Sciatic nerve (tissue), 2 donors: ENCODE measurements around the gene ETV2. TPM values are rescaled to one million over a fixed set of nuclear protein-coding genes. Genes with fewer than 3 reads are reported as not detected.
"Not testable (repeated sequence)": the region's sequence is repeated elsewhere in the genome, so short reads cannot be mapped to it uniquely, and the experiment has no call there.

ENCODE experiments used
- ATAC-seq: fragments of 200-7000 bp; cut with Tn5 transposase; one replicate; pipeline ENCODE4 v1.9.1; 2020; ENCODE audit warnings: mild to moderate bottlenecking, moderate library complexity
- DNase-seq: peaks from one replicate; pipeline ENCODE4 v3.0.0-alpha.2; 2020; ENCODE audit warnings: low spot score
- intact Hi-C: fragments of 100-400 bp; cut with DNase I; formaldehyde crosslinking; loops from one replicate; pipeline ENCODE4 v1.14.2; 2022
- total RNA-seq: library from RNA; stranded (reverse); fragmentation: NEBNext Ultra II Directional; extraction: Animal tissue kit (Norgen Biotek cat#: 25700); gene quantifications from one replicate; pipeline ENCODE4 v1.2.1, GENCODE V29; 2021
- donor health status: DM: no; HTN: no; CAD: no.
- donor health status: DM: no; HTN: no; CAD: no.

The ETV2 gene
- total RNA-seq, 1 donor from 2014 or later = 1.2 TPM

GRCh38 chr19:35691106-35691505, 49.6 kb downstream of the ETV2 start:
- DNase-seq, ATAC-seq, intact Hi-C loops: not testable (repeated sequence)

GRCh38 chr19:35692010-35692409, 50.5 kb downstream of the ETV2 start:
- ATAC-seq (no peak), DNase-seq (no peak)
- intact Hi-C loops = no loop called here

GRCh38 chr19:35693422-35693821, 51.9 kb downstream of the ETV2 start:
- intact Hi-C loops = no loop called here
- ATAC-seq = peak; percentile 40
- DNase-seq = no peak

- peak; percentile 99 for ATAC-seq
- DNase-seq = peak; percentile 88
- intact Hi-C loops = no loop called here
Observed at GRCh38 chr19:35693835-35694599, 52.5 kb downstream of the ETV2 start.

Other genes with a start within 250 kb of the ETV2 start
- gene FFAR2, start 193.5 kb upstream of the ETV2 start, total RNA-seq = 4.5 TPM
- gene KRTDAP, start 151.3 kb upstream of the ETV2 start, total RNA-seq = not detected
- gene DMKN, start 128.1 kb upstream of the ETV2 start, total RNA-seq = 26.5 TPM
- not detected for gene SBSN, start 113.4 kb upstream of the ETV2 start, total RNA-seq
- not detected for gene GAPDHS, start 108.3 kb upstream of the ETV2 start, total RNA-seq
- gene TMEM147, start 96.1 kb upstream of the ETV2 start, total RNA-seq = 53.9 TPM
- gene ATP4A, start 78.1 kb upstream of the ETV2 start, total RNA-seq = not detected
- gene PMIS2, start 55.6 kb upstream of the ETV2 start, total RNA-seq = not detected
- gene HAUS5, start 29.0 kb upstream of the ETV2 start, total RNA-seq = 13.5 TPM
- 56.7 TPM for gene RBM42, start 12.7 kb upstream of the ETV2 start, total RNA-seq
- gene COX6B1, start 6.6 kb downstream of the ETV2 start, total RNA-seq = 211 TPM
- gene UPK1A, start 24.8 kb downstream of the ETV2 start, total RNA-seq = not detected
- gene ZBTB32, start 62.8 kb downstream of the ETV2 start, total RNA-seq = 0.18 TPM
- 41.1 TPM for gene KMT2B, start 76.3 kb downstream of the ETV2 start, total RNA-seq
- 10.8 TPM for gene IGFLR1, start 100.7 kb downstream of the ETV2 start, total RNA-seq
- 22.9 TPM for gene U2AF1L4, start 103.7 kb downstream of the ETV2 start, total RNA-seq
- 45.6 TPM for gene PSENEN, start 103.9 kb downstream of the ETV2 start, total RNA-seq
- 12.3 TPM for gene LIN37, start 106.8 kb downstream of the ETV2 start, total RNA-seq
- 79.7 TPM for gene HSPB6, start 115.3 kb downstream of the ETV2 start, total RNA-seq
- gene PROSER3, start 116.4 kb downstream of the ETV2 start, total RNA-seq = 29.4 TPM
- 26.8 TPM for gene ARHGAP33, start 133.8 kb downstream of the ETV2 start, total RNA-seq
- gene PRODH2, start 171.1 kb downstream of the ETV2 start, total RNA-seq = not detected
- not detected for gene NPHS1, start 210.8 kb downstream of the ETV2 start, total RNA-seq
- gene KIRREL2, start 215.2 kb downstream of the ETV2 start, total RNA-seq = 0.13 TPM
- gene APLP1, start 226.8 kb downstream of the ETV2 start, total RNA-seq = 14.1 TPM